Keratinocyte (primary cell): ENCODE data around the gene STPG2. TPM values are rescaled to one million over a fixed set of nuclear protein-coding genes. Genes with fewer than 3 reads are reported as not detected.
"Not testable (repeated sequence)": the region's sequence is repeated elsewhere in the genome, so short reads cannot be mapped to it uniquely, and the experiment has no call there.

Experiments
- DNase-seq: peaks from one replicate; pipeline ENCODE4 v3.0.0-alpha.2; 2011; ENCODE audit warnings: low read depth, missing footprints, low spot score
- FAIRE-seq: peaks from 2 replicates; lab custom pipeline; 2011; peaks lifted over from hg19 to GRCh38; lab: Jason Lieb, UNC
- H2AFZ ChIP-seq: 2 replicates; pipeline ENCODE4 v1.6.0; 2012; ENCODE audit warnings: low read length, control low read depth, inconsistent platforms; ENCODE audit not compliant: control insufficient read depth
- H3K27ac ChIP-seq: 2 replicates; pipeline ENCODE4 v1.5.1; 2011; ENCODE audit warnings: low read length; ENCODE audit not compliant: control insufficient read depth, insufficient read depth
- H3K27me3 ChIP-seq: 3 replicates; pipeline ENCODE4 v1.6.0; 2011; ENCODE audit warnings: low read length; ENCODE audit not compliant: control insufficient read depth, insufficient read depth; ENCODE audit errors: extremely low read depth
- H3K36me3 ChIP-seq, 2 experiments: 2 replicates in 1 of 2; 3 replicates in 1 of 2; pipeline ENCODE4 v1.5.1; 2011; ENCODE audit warnings: low read length in 2 of 2, mild to moderate bottlenecking in 1 of 2; ENCODE audit not compliant: control insufficient read depth in 2 of 2, insufficient read depth in 2 of 2; ENCODE audit errors: extremely low read depth in 1 of 2
- H3K4me1 ChIP-seq: 3 replicates; pipeline ENCODE4 v1.5.1; 2011; ENCODE audit warnings: low read length; ENCODE audit not compliant: control insufficient read depth, insufficient read depth; ENCODE audit errors: extremely low read depth
- H3K4me2 ChIP-seq: 3 replicates; pipeline ENCODE4 v1.6.0; 2011; ENCODE audit warnings: low read depth, low read length; ENCODE audit not compliant: control insufficient read depth, insufficient read depth; ENCODE audit errors: extremely low read depth
- H3K4me3 ChIP-seq, 3 experiments: fragments of 200-600 bp in 1 of 3; sonication (generic) in 1 of 3; 2 replicates in 2 of 3; 3 replicates in 1 of 3; pipeline ENCODE4 v1.5.1; 2011 to 2016; ENCODE audit warnings: low read length in 3 of 3, mild to moderate bottlenecking in 3 of 3, control low read depth in 2 of 3, inconsistent platforms in 1 of 3, low read depth in 1 of 3, mixed read lengths in 1 of 3, mixed run types in 1 of 3, moderate library complexity in 1 of 3; ENCODE audit not compliant: control insufficient read depth in 2 of 3, insufficient read depth in 2 of 3; ENCODE audit errors: extremely low read depth in 1 of 3
- H3K79me2 ChIP-seq: 2 replicates; pipeline ENCODE4 v1.6.0; 2012; ENCODE audit warnings: low read length; ENCODE audit not compliant: control insufficient read depth, insufficient read depth
- H3K9ac ChIP-seq: 3 replicates; pipeline ENCODE4 v1.6.0; 2011; ENCODE audit warnings: low read length; ENCODE audit not compliant: control insufficient read depth, insufficient read depth; ENCODE audit errors: extremely low read depth
- H3K9me1 ChIP-seq: 3 replicates; pipeline ENCODE4 v1.6.0; 2011; ENCODE audit warnings: low read length; ENCODE audit not compliant: control insufficient read depth, insufficient read depth; ENCODE audit errors: extremely low read depth
- H3K9me3 ChIP-seq: 2 replicates; pipeline ENCODE4 v1.5.1; 2012; ENCODE audit warnings: low read depth, low read length; ENCODE audit not compliant: control insufficient read depth
- H4K20me1 ChIP-seq: 3 replicates; pipeline ENCODE4 v1.6.0; 2011; ENCODE audit warnings: low read length; ENCODE audit not compliant: control insufficient read depth, insufficient read depth; ENCODE audit errors: extremely low read depth
- CTCF ChIP-seq, 3 experiments: IDR thresholded peaks in 1 of 3; conservative IDR thresholded peaks in 1 of 3; optimal IDR thresholded peaks in 1 of 3; 2 replicates in 2 of 3; 3 replicates in 1 of 3; pipeline versions ENCODE3 to v1.5.1; 2011; ENCODE audit warnings: low read length in 3 of 3, mild to moderate bottlenecking in 3 of 3, moderate library complexity in 2 of 3, control low read depth in 1 of 3, inconsistent platforms in 1 of 3; ENCODE audit not compliant: insufficient read depth in 2 of 3; ENCODE audit errors: extremely low read depth in 1 of 3
- EZH2 ChIP-seq: IDR thresholded peaks from one replicate; pipeline ENCODE4 v1.6.1; 2012; ENCODE audit warnings: inconsistent platforms, mild to moderate bottlenecking, low read length, moderate library complexity
- dilution Hi-C: fragments of 300-500 bp; cut with MboI; formaldehyde crosslinking; loops from one replicate; pipeline ENCODE4 v1.7.0; 2020; ENCODE audit warnings: low sequenced_read_pairs; ENCODE audit not compliant: extremely low pct_ligation_motif_present
- polyA plus RNA-seq, 5 experiments: library from polyadenylated mRNA; depleted of rRNA in 3 of 5; stranded (reverse) in 3 of 5; stranded (forward) in 1 of 5; unstranded in 1 of 5; fragments of >200 nt; gene quantifications; 1 replicate in 1 of 5; 2 replicates in 3 of 5; 3 replicates in 1 of 5; pipeline versions ENCODE4 v1.2.1 to v1.2.3, GENCODE V29; 2011 to 2012; ENCODE audit warnings: missing spikeins in 2 of 5, low read depth in 1 of 5, low replicate concordance in 1 of 5

The STPG2 gene
- polyA plus RNA-seq, 1 donor (not counting 4 experiments of a cell fraction or from before 2014, with no cell fraction given) = 0.07 TPM

- Histone ChIP-seq H3K79me2 (no peaks in the 10 kb centered on the region), H4K20me1 (no peaks in the 10 kb centered on the region), H3K27ac (no peak overlapping the region), H3K36me3 (no peaks in the 10 kb centered on the region), H3K4me3 (no peak overlapping the region), H3K9me3 (no peaks in the 10 kb centered on the region), H2AFZ (no peak overlapping the region), H3K9ac (no peak overlapping the region), H3K4me2 (no peak overlapping the region), H3K9me1 (no peaks in the 10 kb centered on the region), H3K4me1 (no peaks in the 10 kb centered on the region), H3K27me3 (no peaks in the 10 kb centered on the region)
- FAIRE-seq (no peak), DNase-seq (no peak)
- TF ChIP-seq EZH2 = no peak
- peak; percentile 16 to 34 (median 16) for TF ChIP-seq CTCF (optimal IDR thresholded peaks at IDR 0.05 in 1 of 3, IDR thresholded peaks at IDR 0.05 in 1 of 3, conservative IDR thresholded peaks at IDR 0.05 in 1 of 3; ENCODE audit: extremely low read depth in 1 of 3, insufficient read depth in 2 of 3, low read length in 3 of 3)
- dilution Hi-C loops = no loop called here
Measured at GRCh38 chr4:97910005-97910404, 233.3 kb downstream of the STPG2 start.

- H3K27me3 ChIP-seq, H4K20me1 ChIP-seq, H2AFZ ChIP-seq, H3K9ac ChIP-seq, H3K4me2 ChIP-seq, H3K9me3 ChIP-seq, H3K27ac ChIP-seq, H3K4me3 ChIP-seq, H3K36me3 ChIP-seq, H3K9me1 ChIP-seq, FAIRE-seq, H3K79me2 ChIP-seq, dilution Hi-C loops, H3K4me1 ChIP-seq, DNase-seq: not testable (repeated sequence)
Measured at GRCh38 chr4:97903436-97904189, 239.7 kb downstream of the STPG2 start.

GRCh38 chr4:97900229-97900628, 243.0 kb downstream of the STPG2 start:
- dilution Hi-C loops = no loop called here
- Histone ChIP-seq H4K20me1 (no peaks in the 10 kb centered on the region), H3K4me2 (no peak overlapping the region), H3K4me3 (no peak overlapping the region), H3K9me3 (no peaks in the 10 kb centered on the region), H3K36me3 (no peaks in the 10 kb centered on the region), H3K27me3 (no peaks in the 10 kb centered on the region), H3K9me1 (no peaks in the 10 kb centered on the region), H3K4me1 (no peaks in the 10 kb centered on the region), H3K9ac (no peak overlapping the region), H2AFZ (no peak overlapping the region), H3K79me2 (no peaks in the 10 kb centered on the region), H3K27ac (no peak overlapping the region)
- FAIRE-seq (no peak), DNase-seq (no peak)
- TF ChIP-seq CTCF (optimal IDR thresholded peaks at IDR 0.05 in 1 of 3, IDR thresholded peaks at IDR 0.05 in 1 of 3, conservative IDR thresholded peaks at IDR 0.05 in 1 of 3; ENCODE audit: extremely low read depth in 1 of 3, insufficient read depth in 2 of 3, low read length in 3 of 3) = no peak
- no peak for TF ChIP-seq EZH2
